GM19438 (cell line): ENCODE measurements around the gene TRPM8.

ENCODE experiments used
- ATAC-seq: cut with Tn5 transposase; IDR thresholded peaks from one replicate; pipeline ENCODE4 v1.9.1; 2021; ENCODE audit warnings: low read depth; ENCODE audit not compliant: unreplicated experiment

The TRPM8 gene

GRCh38 chr2:233972941-233973575 is 55.9 kb downstream of the TRPM8 start:
- ATAC-seq = no peak

- no peak for ATAC-seq
Observed at GRCh38 chr2:233973786-233974185, 56.6 kb downstream of the TRPM8 start.

- ATAC-seq = no peak
Observed at GRCh38 chr2:233974530-233975071, 57.4 kb downstream of the TRPM8 start.

- no peak for ATAC-seq
Observed at GRCh38 chr2:233976087-233976486, 58.9 kb downstream of the TRPM8 start.

- no peak for ATAC-seq
Observed at GRCh38 chr2:233976690-233977294, 59.6 kb downstream of the TRPM8 start.

GRCh38 chr2:233977296-233977837 is 60.2 kb downstream of the TRPM8 start:
- no peak for ATAC-seq

- no peak for ATAC-seq
Observed at GRCh38 chr2:233979748-233980147, 62.6 kb downstream of the TRPM8 start.

- ATAC-seq = no peak
Observed at GRCh38 chr2:233980955-233981561, 63.9 kb downstream of the TRPM8 start.

GRCh38 chr2:233981574-233982420 is 64.6 kb downstream of the TRPM8 start:
- ATAC-seq = no peak

GRCh38 chr2:233982421-233983121 is 65.4 kb downstream of the TRPM8 start:
- ATAC-seq = no peak

GRCh38 chr2:233983445-233983844 is 66.3 kb downstream of the TRPM8 start:
- no peak for ATAC-seq

- ATAC-seq = no peak
Observed at GRCh38 chr2:233988581-233988980, 71.4 kb downstream of the TRPM8 start.

- ATAC-seq = no peak
Observed at GRCh38 chr2:233989221-233989858, 72.2 kb downstream of the TRPM8 start.

- ATAC-seq = no peak
Observed at GRCh38 chr2:233990261-233990798, 73.2 kb downstream of the TRPM8 start.

- no peak for ATAC-seq
Observed at GRCh38 chr2:233991196-233991595, 74.0 kb downstream of the TRPM8 start.

- ATAC-seq = no peak
Observed at GRCh38 chr2:233992513-233993217, 75.5 kb downstream of the TRPM8 start.

GRCh38 chr2:233993461-233993860 is 76.3 kb downstream of the TRPM8 start:
- no peak for ATAC-seq

- ATAC-seq = no peak
Observed at GRCh38 chr2:233994151-233994550, 77.0 kb downstream of the TRPM8 start.

GRCh38 chr2:233996000-233996399 is 78.8 kb downstream of the TRPM8 start:
- ATAC-seq = no peak
